HepG2 (cell line): ENCODE data around the gene CRY1. TPM values are rescaled to one million over a fixed set of nuclear protein-coding genes. Genes with fewer than 3 reads are reported as not detected.

Source experiments
- ATAC-seq: fragments of 200-7000 bp; cut with Tn5 transposase; 3 replicates; pipeline ENCODE4 v1.9.1; 2020; ENCODE audit warnings: mild to moderate bottlenecking, moderate library complexity
- BruUV-seq: library from RNA; stranded (reverse); fragments of 400-500 nt; replicated peaks from 2 replicates; lab custom pipeline; 2021; lab: Mats Ljungman, UMichigan
- CTCF ChIA-PET: fragments of 300-600 bp; formaldehyde crosslinking; extraction: SDS; loops from one replicate; lab custom pipeline; 2021; ENCODE audit warnings: low total read pairs, inconsistent platforms, low intra/inter-chr PET ratio; lab: Yijun Ruan, JAX
- POLR2A ChIA-PET: fragments of 350-600 bp; sonication (Branson Sonifier 250); formaldehyde crosslinking; loops from one replicate; lab custom pipeline; 2020; ENCODE audit warnings: antibody characterized with exemption, inconsistent platforms; lab: Yijun Ruan, JAX
- DNase-seq: peaks from one replicate; pipeline ENCODE4 v3.0.0-alpha.2; 2015; ENCODE audit warnings: low spot score
- FAIRE-seq: peaks from 3 replicates; lab custom pipeline; 2011; peaks lifted over from hg19 to GRCh38; lab: Jason Lieb, UNC
- H2AFZ ChIP-seq: one replicate; pipeline ENCODE4 v1.6.1; 2011; ENCODE audit warnings: low read length, inconsistent platforms
- H3K27ac ChIP-seq: fragments of 300-600 bp; 3 replicates; pipeline ENCODE4 v1.8.0; 2011; ENCODE audit warnings: mixed run types, mild to moderate bottlenecking, mixed read lengths, low read length, inconsistent platforms; ENCODE audit not compliant: insufficient read depth; ENCODE audit errors: extremely low read length
- H3K27me3 ChIP-seq, 2 experiments: fragments of 200-600 bp in 1 of 2; 2 replicates in 1 of 2; 3 replicates in 1 of 2; pipeline versions ENCODE4 v1.6.0 to v1.8.0; 2011; ENCODE audit warnings: low read length in 2 of 2, mild to moderate bottlenecking in 2 of 2, moderate library complexity in 2 of 2, inconsistent platforms in 1 of 2; ENCODE audit not compliant: insufficient read depth in 2 of 2, control insufficient read depth in 1 of 2
- H3K36me3 ChIP-seq, 2 experiments: fragments of 200-600 bp in 1 of 2; replicated peaks in 1 of 2; 2 replicates in 1 of 2; 3 replicates in 1 of 2; pipeline versions ENCODE4 v1.5.1 to v1.8.0; 2011; ENCODE audit warnings: low read length in 2 of 2, inconsistent platforms in 1 of 2; ENCODE audit not compliant: insufficient read depth in 2 of 2, control insufficient read depth in 1 of 2
- H3K4me1 ChIP-seq: 2 replicates; pipeline ENCODE4 v1.5.1; 2012; ENCODE audit warnings: low read length, inconsistent platforms; ENCODE audit not compliant: insufficient read depth
- H3K4me2 ChIP-seq: 2 replicates; pipeline ENCODE4 v1.6.0; 2011; ENCODE audit warnings: low read depth, low read length, inconsistent platforms
- H3K4me3 ChIP-seq, 3 experiments: fragments of 200-600 bp in 1 of 3; sonication (generic), shearing (Covaris generic) in 1 of 3; replicated peaks in 1 of 3; 2 replicates each; pipeline ENCODE4 v1.5.1; 2011 to 2016; ENCODE audit warnings: low read length in 3 of 3, inconsistent platforms in 2 of 3, low read depth in 2 of 3, mild to moderate bottlenecking in 2 of 3, control low read depth in 1 of 3, mixed read lengths in 1 of 3; ENCODE audit not compliant: insufficient read depth in 1 of 3
- H3K79me2 ChIP-seq: one replicate; pipeline ENCODE4 v1.6.1; 2011; ENCODE audit warnings: low read length, inconsistent platforms; ENCODE audit not compliant: insufficient read depth
- H3K9ac ChIP-seq: 2 replicates; pipeline ENCODE4 v1.6.0; 2011; ENCODE audit warnings: mild to moderate bottlenecking, low read depth, low read length, inconsistent platforms; ENCODE audit not compliant: insufficient read depth
- H3K9me3 ChIP-seq: 2 replicates; pipeline ENCODE4 v1.5.1; 2012; ENCODE audit warnings: mild to moderate bottlenecking, low read length
- H4K20me1 ChIP-seq: 2 replicates; pipeline ENCODE4 v1.6.0; 2011; ENCODE audit warnings: inconsistent platforms, mild to moderate bottlenecking, low read length, moderate library complexity; ENCODE audit not compliant: insufficient read depth
- GPN1 ChIP-seq: sonication (generic); formaldehyde crosslinking; IDR thresholded peaks from 2 replicates; pipeline ENCODE4 v1.5.1; 2020; ENCODE audit warnings: missing genetic modification reagents, borderline replicate concordance
- HDAC2 ChIP-seq: sonication (generic); formaldehyde crosslinking; IDR thresholded peaks from 2 replicates; pipeline ENCODE4 v1.4.0; 2020; ENCODE audit warnings: missing genetic modification reagents
- MBD4 ChIP-seq: IDR thresholded peaks from 2 replicates; pipeline ENCODE4 v1.6.1; 2012; ENCODE audit warnings: low read length, inconsistent platforms, borderline replicate concordance
- SMAD1 ChIP-seq: sonication (generic); formaldehyde crosslinking; IDR thresholded peaks from 2 replicates; pipeline ENCODE4 v1.4.0; 2020; ENCODE audit warnings: missing genetic modification reagents, low read depth, mild to moderate bottlenecking, borderline replicate concordance
- SOX5 ChIP-seq: IDR thresholded peaks from 2 replicates; pipeline ENCODE4 v1.6.1; 2016; ENCODE audit warnings: borderline replicate concordance
- STAT5B ChIP-seq: sonication (generic); formaldehyde crosslinking; IDR thresholded peaks from 2 replicates; pipeline ENCODE4 v1.4.0; 2020; ENCODE audit warnings: missing genetic modification reagents
- ZNF263 ChIP-seq: sonication (generic); formaldehyde crosslinking; IDR thresholded peaks from 2 replicates; pipeline ENCODE4 v1.4.0; 2020; ENCODE audit warnings: missing genetic modification reagents
- WGBS: methylation state at CpG from one replicate; pipeline ENCODE4 v1.1.6; 2017; ENCODE audit warnings: low lambda C conversion rate; 5-methylcytosine and 5-hydroxymethylcytosine counted together
- in situ Hi-C: cut with HindIII; loops from 2 replicates; pipeline ENCODE4 v1.10.0; 2017; ENCODE audit warnings: low pct_unique_long_range_greater_than_20kb; ENCODE audit not compliant: extremely low pct_ligation_motif_present
- intact Hi-C: fragments of 100-400 bp; cut with micrococcal nuclease; formaldehyde crosslinking; loops from one replicate; pipeline ENCODE4 v1.10.0; 2022; ENCODE audit not compliant: unreplicated experiment
- polyA plus RNA-seq, 8 experiments: library from polyadenylated mRNA; depleted of rRNA in 3 of 8; stranded (reverse) in 7 of 8; unstranded in 1 of 8; fragments of >200 nt; fragmentation: Illumina TruSeq in 4 of 8; extraction: Trizol in 4 of 8; gene quantifications; 2 replicates each; pipeline versions ENCODE4 v1.2.1 to v1.2.3, GENCODE V29; 2011 to 2016; ENCODE audit warnings: low read depth in 4 of 8, missing spikeins in 1 of 8, mixed read lengths in 1 of 8; ENCODE audit not compliant: insufficient read depth in 1 of 8
- total RNA-seq, 5 experiments: library from RNA; depleted of rRNA; stranded (reverse); fragments of >200 nt; fragmentation: Illumina TruSeq; extraction: Trizol; gene quantifications; 2 replicates each; pipeline ENCODE4 v1.2.3, GENCODE V29; 2016; ENCODE audit warnings: low read depth in 1 of 5
- TF ChIP-seq, protein P1 (sequence below): sonication (generic); formaldehyde crosslinking; IDR thresholded peaks from 2 replicates; pipeline ENCODE4 v1.4.0; 2020; ENCODE audit warnings: low read depth, mild to moderate bottlenecking, missing genetic modification reagents
- TF ChIP-seq, protein P2 (sequence below): sonication (generic); formaldehyde crosslinking; IDR thresholded peaks from 2 replicates; pipeline ENCODE4 v1.5.0; 2020; ENCODE audit warnings: mild to moderate bottlenecking, low read depth, missing genetic modification reagents, borderline replicate concordance

Gene CRY1
- total and polyA plus RNA-seq, 2 of the 13 experiments (the other 11 are each of a cell fraction or from before 2014, with no cell fraction given): 11.4 to 13.9 TPM

DNA sequence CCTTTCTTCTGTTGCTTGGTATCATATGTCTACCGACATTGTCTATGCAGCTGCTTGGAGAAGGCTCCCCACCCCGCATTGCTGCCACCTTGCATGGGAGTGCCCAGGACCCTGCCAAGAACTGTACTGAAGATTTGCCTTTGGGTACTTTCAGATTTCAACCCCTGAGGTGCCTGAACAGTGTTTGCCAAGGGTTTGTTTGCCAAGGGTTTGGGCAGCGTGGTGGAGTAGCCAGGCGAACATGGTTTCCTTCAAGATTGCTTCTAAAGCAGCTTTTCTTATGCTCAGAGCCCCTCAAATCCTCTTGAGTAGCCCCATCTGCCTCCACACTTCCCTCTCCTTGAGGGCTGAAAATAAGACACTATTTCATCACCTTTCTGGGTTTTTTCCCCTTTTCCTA, 25.3 kb upstream of the CRY1 start:
- Histone ChIP-seq H3K9me3 (no peaks in the 10 kb centered on the region), H2AFZ (no peak overlapping the region), H4K20me1 (no peaks in the 10 kb centered on the region), H3K27ac (no peak overlapping the region), H3K9ac (no peak overlapping the region), H3K4me3 (no peak overlapping the region), H3K36me3 (no peaks in the 10 kb centered on the region), H3K4me1 (no peaks in the 10 kb centered on the region)
- ATAC-seq: no peak
- intact Hi-C loops: no loop called here
- ChIA-PET CTCF (no interaction called here), POLR2A (no interaction called here)
- no peak for DNase-seq
- 8% methylated on average over 4 of the region's 4 CpGs for WGBS
- no peak for FAIRE-seq
- in situ Hi-C loops: no loop called here
- BruUV-seq: no TSS peak
- TF ChIP-seq MBD4: no peak
- TF ChIP-seq, protein P1, sequence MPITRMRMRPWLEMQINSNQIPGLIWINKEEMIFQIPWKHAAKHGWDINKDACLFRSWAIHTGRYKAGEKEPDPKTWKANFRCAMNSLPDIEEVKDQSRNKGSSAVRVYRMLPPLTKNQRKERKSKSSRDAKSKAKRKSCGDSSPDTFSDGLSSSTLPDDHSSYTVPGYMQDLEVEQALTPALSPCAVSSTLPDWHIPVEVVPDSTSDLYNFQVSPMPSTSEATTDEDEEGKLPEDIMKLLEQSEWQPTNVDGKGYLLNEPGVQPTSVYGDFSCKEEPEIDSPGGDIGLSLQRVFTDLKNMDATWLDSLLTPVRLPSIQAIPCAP: no peak
- TF ChIP-seq HDAC2 (CRISPR knock-in tag): no peak
- TF ChIP-seq GPN1 (CRISPR knock-in tag): no peak
- no peak for TF ChIP-seq SMAD1
- TF ChIP-seq SOX5 (CRISPR knock-in tag): no peak
- TF ChIP-seq ZNF263 (CRISPR knock-in tag): no peak
- TF ChIP-seq STAT5B (CRISPR knock-in tag): no peak
- TF ChIP-seq, protein P2, sequence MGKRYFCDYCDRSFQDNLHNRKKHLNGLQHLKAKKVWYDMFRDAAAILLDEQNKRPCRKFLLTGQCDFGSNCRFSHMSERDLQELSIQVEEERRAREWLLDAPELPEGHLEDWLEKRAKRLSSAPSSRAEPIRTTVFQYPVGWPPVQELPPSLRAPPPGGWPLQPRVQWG (CRISPR knock-in tag): no peak
- TF ChIP-seq, all 625 proteins: peak for 0
- no peaks in the 10 kb centered on the region for H3K79me2 ChIP-seq
- peaks cover 0 to 40% of the 10 kb centered on the region in 2 experiments; a peak in 3 of 5 replicates for H3K27me3 ChIP-seq
- H3K4me2 ChIP-seq: no peak overlapping the region
